NAMALWA (cell line): ENCODE data around the gene TRAPPC12.
"Not testable (repeated sequence)": the region's sequence is repeated elsewhere in the genome, so short reads cannot be mapped to it uniquely, and the experiment has no call there.

Experiments used
- DNase-seq: peaks from one replicate; pipeline ENCODE4 v3.0.0-alpha.2; 2015; ENCODE audit warnings: low spot score

TRAPPC12 gene

GRCh38 chr2:3369340-3370181 is 9.9 kb upstream of the TRAPPC12 start:
- not testable (repeated sequence) for DNase-seq

GRCh38 chr2:3376821-3377220 is 2.7 kb upstream of the TRAPPC12 start:
- DNase-seq: no peak

GRCh38 chr2:3377279-3377611 is 2.2 kb upstream of the TRAPPC12 start:
- peak; percentile 68 for DNase-seq

GRCh38 chr2:3377612-3378432 is 1.7 kb upstream of the TRAPPC12 start, which contains the start of gene EIPR1:
TSS of gene EIPR1 (minus strand) at chr2:3377818. CDS start at chr2:3377689, 129 bp downstream.
- peak; percentile 98 for DNase-seq

- DNase-seq: no peak
Measured at GRCh38 chr2:3379339-3379646, 201 bp upstream of the TRAPPC12 start.

- DNase-seq: no peak
Measured at GRCh38 chr2:3386448-3386958, 7.0 kb downstream of the TRAPPC12 start.

GRCh38 chr2:3387011-3387410 is 7.5 kb downstream of the TRAPPC12 start:
- no peak for DNase-seq

- DNase-seq: no peak
Measured at GRCh38 chr2:3387644-3388411, 8.3 kb downstream of the TRAPPC12 start.

- DNase-seq: no peak
Measured at GRCh38 chr2:3388412-3388738, 8.9 kb downstream of the TRAPPC12 start.

GRCh38 chr2:3389193-3389592 is 9.7 kb downstream of the TRAPPC12 start:
- no peak for DNase-seq

GRCh38 chr2:3390041-3390440 is 10.5 kb downstream of the TRAPPC12 start:
- DNase-seq: no peak

GRCh38 chr2:3392216-3392615 is 12.7 kb downstream of the TRAPPC12 start:
- no peak for DNase-seq

GRCh38 chr2:3396920-3397559 is 17.5 kb downstream of the TRAPPC12 start:
- no peak for DNase-seq

- DNase-seq: no peak
Measured at GRCh38 chr2:3398857-3399256, 19.4 kb downstream of the TRAPPC12 start.

- DNase-seq: no peak
Measured at GRCh38 chr2:3399381-3399780, 19.9 kb downstream of the TRAPPC12 start.

- no peak for DNase-seq
Measured at GRCh38 chr2:3399829-3400228, 20.3 kb downstream of the TRAPPC12 start.

GRCh38 chr2:3403587-3404334 is 24.3 kb downstream of the TRAPPC12 start:
- DNase-seq: no peak

- no peak for DNase-seq
Measured at GRCh38 chr2:3404349-3404894, 24.9 kb downstream of the TRAPPC12 start.

- DNase-seq: no peak
Measured at GRCh38 chr2:3405307-3405706, 25.8 kb downstream of the TRAPPC12 start.

GRCh38 chr2:3405876-3406275 is 26.4 kb downstream of the TRAPPC12 start:
- no peak for DNase-seq

GRCh38 chr2:3406501-3406900 is 27.0 kb downstream of the TRAPPC12 start:
- no peak for DNase-seq
